Daoy (cell line): ENCODE measurements around the gene OPALIN. TPM values are rescaled to one million over a fixed set of nuclear protein-coding genes. Genes with fewer than 3 reads are reported as not detected.
"Not testable (repeated sequence)": the region's sequence is repeated elsewhere in the genome, so short reads cannot be mapped to it uniquely, and the experiment has no call there.

Experiments used
- DNase-seq: peaks from one replicate; pipeline ENCODE4 v3.0.0-alpha.2; 2015; ENCODE audit warnings: low read depth
- total RNA-seq: library from RNA; depleted of rRNA; stranded (reverse); fragments of >200 nt; shearing (Covaris generic); gene quantifications from 2 replicates; pipeline ENCODE4 v1.2.3, GENCODE V29; 2014

The OPALIN gene
- total RNA-seq, 1 experiment from 2014 or later = not detected

DNA sequence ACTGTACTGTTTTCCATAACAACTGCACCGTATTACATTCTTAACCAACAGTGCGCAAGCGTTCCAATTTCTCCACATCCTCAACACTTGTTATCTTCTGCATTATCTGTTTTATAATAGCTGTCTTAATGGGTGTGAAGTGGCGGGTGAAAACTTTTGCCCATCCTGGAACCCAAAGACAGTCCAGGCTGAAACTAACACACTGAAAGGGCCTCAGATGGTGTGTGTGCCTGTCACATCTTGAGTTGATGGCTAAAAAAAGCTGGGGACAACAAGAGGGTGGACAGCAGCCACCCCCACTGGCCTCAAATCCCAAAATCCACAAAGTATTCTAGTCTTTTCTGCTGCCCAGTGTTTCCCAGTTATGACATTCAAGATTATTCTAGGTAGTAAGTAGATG, 19.4 kb downstream of the OPALIN start:
- no peak for DNase-seq

DNA sequence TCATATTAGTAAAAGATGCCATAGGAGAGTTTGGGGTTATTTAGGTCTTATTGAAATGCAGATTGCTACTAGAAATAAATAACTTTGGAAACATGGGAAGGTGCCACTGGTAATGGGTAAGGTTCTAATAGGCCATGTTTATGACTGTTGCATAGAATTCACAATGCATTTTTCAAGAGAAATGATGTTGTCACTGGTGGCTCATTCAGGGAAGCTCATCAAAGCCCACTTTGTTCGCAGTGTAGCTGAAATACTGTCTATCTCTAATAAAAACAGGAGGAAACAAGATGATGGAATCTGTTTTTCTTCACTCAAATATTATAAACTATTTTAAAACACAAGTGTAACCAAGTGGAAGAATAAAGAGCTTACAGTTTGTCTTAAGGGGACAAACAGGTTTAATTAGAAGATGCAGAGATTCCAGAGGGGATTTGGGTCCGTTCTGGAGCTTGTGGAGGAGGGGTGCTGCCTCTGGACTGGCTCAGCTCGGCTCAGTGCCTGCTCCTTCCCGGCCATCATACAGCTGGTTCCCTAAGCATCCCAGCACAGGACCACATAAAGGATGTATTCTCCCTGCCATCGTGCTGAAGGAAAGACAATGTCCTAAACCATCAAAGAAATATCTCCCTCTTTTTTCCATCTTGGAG, 20.4 kb downstream of the OPALIN start:
- no peak for DNase-seq

DNA sequence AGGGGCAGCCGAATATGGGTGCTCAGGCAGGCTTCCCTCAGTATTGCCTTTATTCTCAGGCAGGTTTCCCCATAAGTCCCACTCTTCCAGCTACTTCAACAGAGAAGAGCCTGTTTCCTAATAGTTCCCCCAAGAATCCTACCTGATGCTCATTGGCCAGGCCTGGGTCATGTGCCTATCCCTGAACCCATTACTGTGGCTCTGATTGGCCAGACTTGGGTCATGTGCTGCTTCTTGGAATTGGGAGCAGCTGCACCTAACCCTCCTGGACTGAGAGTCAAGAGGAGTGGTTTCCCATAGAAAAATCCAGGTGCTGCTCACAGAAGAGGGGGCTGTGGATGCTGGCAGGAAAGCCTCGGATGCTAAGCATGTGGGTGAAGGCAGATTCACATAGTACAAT, 21.7 kb downstream of the OPALIN start:
- DNase-seq = no peak

DNA sequence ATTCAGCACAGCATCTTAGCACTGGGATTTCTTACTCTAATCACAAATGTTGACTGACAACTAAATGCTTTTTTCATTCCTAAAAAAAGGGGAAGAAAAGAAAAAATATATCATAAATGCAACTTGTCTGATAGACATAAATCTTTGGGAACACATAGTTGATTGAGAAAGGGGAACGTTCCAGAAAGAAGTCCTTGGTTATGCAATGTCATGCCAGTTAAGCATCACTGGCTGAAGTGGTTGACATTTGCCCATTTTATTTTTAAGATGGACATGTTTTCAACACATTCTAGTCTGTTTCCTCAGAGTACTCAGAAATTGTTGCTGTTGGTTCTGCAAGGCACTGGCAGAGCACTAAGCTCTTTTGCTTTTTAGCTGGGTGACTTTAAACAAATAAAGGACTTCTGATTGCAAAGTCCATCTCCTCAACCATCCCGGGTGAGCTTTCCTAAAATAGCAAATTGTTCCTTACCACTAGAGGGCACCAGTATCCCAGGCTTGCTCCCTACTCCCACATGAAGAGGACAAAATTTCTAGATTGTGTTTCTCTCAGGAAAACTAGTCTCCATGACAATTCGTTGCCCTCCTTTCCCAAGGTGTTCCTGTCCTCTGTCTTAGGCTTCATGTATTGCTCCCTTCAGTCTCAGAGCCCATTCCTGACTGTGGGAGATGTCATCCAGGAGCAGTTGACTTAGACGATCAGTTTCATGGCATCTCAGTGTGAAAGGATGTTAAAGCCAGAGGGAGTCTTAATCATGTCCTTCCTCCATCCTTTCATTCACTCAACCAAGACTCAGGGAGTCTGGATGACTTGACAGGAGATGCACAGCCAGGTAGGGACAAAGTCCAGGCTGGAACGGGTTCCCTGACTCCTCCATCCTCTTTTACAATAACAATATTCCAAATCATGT, 23.9 kb downstream of the OPALIN start:
- DNase-seq = peak; percentile 21

- DNase-seq = no peak
Measured at GRCh38 chr10:96333101-96333500, 25.7 kb downstream of the OPALIN start.

DNA sequence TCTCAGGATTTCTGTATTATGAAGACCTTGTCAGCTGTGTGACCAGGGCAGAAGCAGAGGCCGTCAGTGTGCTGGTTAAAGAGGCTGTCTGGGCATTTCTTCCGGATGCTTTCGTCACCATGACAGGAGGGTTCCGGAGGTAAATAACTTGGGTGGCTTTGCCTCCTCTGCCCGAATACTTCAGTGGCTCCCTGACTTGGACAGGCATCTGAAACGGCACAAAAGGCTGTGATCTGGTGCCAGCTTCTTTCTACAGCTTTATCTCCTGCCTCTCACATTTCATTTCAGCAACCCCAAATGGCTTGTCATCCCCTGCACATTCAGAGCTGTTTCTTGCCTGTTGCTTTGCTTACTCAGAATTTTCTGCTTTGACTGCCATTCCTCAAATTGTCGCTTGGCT, 31.3 kb downstream of the OPALIN start:
- no peak for DNase-seq

- DNase-seq = no peak
Measured at GRCh38 chr10:96325719-96326373, 33.0 kb downstream of the OPALIN start.

- DNase-seq = no peak
Measured at GRCh38 chr10:96324447-96324846, 34.4 kb downstream of the OPALIN start.

- DNase-seq = no peak
Measured at GRCh38 chr10:96322275-96322674, 36.5 kb downstream of the OPALIN start.

GRCh38 chr10:96321822-96322221, 37.0 kb downstream of the OPALIN start:
- DNase-seq = no peak

DNA sequence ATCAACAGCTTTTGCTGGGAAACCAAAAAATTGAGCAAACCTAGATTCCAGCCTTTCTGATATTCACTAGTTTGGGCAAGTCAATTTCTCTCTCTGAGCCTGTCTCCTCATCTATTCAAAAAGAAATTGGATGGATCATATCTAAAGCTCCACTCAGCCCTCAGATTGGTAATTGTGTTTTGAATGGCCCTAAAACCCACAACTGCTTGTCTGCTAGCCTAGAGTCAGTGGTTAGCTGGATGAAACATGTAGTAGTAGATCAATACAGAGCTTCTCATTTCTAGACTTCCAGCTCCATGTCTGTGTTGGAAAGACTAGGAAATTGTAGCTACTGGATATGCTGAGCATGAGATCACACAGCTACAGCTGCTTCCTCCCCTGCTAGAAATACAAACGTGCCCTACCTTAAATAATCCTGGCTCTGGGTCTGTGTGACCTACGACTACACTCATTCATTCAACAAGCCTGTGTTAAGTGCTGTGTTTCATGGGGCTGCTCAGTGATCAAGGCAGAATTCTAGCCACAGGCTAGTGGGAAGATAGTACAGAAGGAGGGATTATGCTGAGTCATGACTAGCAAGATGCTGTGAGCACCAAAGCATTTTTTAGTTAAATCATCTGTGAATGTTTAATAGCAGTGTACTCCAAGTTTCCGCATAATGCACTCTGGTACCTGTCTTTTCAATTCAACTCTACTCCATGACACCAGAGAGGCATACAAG, 38.9 kb downstream of the OPALIN start:
- no peak for DNase-seq

- no peak for DNase-seq
Measured at GRCh38 chr10:96317067-96317833, 41.6 kb downstream of the OPALIN start.

DNA sequence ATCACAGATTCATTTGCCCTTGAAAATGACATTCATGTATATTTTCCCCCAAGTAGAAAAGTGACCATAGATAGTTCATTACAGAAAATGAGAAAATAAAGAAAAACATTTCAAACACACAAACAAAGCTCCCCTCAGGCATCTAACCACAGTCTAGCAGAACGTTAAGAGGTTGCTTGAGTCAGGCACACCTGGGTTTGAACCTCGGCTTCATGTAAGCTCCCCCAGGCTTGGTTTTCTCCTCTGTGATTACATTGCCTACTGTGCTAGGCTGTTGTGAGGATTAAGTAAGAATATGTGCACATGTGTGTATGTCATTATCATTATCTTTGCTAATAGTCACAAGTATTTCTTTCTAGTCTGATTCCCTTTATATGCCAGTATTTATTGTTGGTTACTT, 45.5 kb downstream of the OPALIN start:
- DNase-seq = no peak

DNA sequence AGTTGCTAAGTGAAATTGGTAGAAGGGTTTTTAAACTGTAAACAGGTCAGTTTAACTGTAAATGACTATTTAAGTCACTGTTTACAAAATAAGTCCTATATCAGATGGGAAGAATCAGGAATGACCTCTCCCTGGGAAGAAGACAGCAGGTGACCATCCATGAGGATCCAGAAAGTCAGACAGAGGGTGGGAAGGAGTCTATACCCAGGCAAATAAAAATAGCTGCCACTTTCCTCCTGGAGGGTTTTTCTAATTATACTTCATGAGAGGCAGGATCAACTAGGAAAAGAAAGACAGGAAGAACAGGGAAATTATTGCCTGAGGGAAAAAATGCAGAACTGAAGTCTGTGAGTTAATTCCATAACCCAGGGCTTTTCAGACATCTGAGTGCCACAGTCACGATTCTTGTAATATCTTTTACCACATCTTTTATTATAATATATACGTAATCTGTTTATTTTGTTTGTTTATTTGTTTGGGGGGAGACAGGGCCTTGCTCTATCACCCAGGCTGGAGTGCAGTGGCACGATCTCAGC, 47.6 kb downstream of the OPALIN start:
- DNase-seq = no peak

DNA sequence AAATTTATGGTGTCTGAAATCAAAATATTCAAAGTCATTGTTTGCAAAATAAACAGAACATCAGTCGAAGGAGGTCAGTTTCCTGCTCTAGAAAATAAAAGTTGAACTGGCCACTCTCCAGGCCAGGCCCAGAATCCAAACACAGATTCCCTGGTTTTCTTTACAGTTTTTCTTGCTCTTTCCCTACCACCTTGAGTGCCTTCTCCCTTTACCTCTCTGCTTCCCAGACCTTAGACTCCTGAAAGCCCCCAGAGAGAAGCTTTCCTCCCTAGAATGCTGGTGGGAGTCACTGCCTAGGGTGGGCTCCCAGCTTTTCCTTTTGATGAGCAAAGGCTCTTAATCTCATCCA, 48.5 kb downstream of the OPALIN start:
- DNase-seq = no peak

GRCh38 chr10:96309628-96310320, 49.0 kb downstream of the OPALIN start:
- no peak for DNase-seq

- not testable (repeated sequence) for DNase-seq
Measured at GRCh38 chr10:96308854-96309253, 49.9 kb downstream of the OPALIN start.

- peak; percentile 5 for DNase-seq
Measured at GRCh38 chr10:96306516-96306915, 52.3 kb downstream of the OPALIN start.

- DNase-seq = no peak
Measured at GRCh38 chr10:96305019-96305418, 53.8 kb downstream of the OPALIN start.

DNA sequence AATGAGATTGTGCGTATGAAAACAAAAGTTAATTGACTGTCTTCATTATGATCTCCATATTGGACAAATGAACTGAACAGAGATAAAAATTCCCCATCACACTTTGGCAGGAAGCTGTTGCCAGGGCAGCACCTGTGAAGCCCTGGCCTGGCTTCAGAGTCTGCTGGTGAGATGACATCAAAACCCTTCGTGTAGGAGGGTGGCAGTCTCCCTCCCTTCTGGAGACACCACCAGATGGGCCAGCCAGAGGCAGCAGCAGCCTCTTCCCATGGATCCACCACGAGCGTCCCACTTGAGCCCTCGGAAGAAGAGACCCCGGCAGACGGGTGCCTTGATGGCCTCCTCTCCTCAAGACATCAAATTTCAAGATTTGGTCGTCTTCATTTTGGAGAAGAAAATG, 54.6 kb downstream of the OPALIN start, which contains the start of gene DNTT:
TSS of gene DNTT (plus strand) at position 205 of the 400 bp plus-strand sequence. CDS start at position 269, 64 bp downstream.
- no peak for DNase-seq
